GM19324 (cell line): ENCODE results near the gene CAD.
"Not testable (repeated sequence)": the region's sequence is repeated elsewhere in the genome, so short reads cannot be mapped to it uniquely, and the experiment has no call there.

ENCODE experiments used
- ATAC-seq: cut with Tn5 transposase; IDR thresholded peaks from one replicate; pipeline ENCODE4 v1.9.1; 2021; ENCODE audit warnings: mild to moderate bottlenecking, moderate library complexity; ENCODE audit not compliant: unreplicated experiment, low FRiP score

The CAD gene

GRCh38 chr2:27198068-27198467 is 19.1 kb upstream of the CAD start:
- ATAC-seq, result not testable (repeated sequence)

DNA sequence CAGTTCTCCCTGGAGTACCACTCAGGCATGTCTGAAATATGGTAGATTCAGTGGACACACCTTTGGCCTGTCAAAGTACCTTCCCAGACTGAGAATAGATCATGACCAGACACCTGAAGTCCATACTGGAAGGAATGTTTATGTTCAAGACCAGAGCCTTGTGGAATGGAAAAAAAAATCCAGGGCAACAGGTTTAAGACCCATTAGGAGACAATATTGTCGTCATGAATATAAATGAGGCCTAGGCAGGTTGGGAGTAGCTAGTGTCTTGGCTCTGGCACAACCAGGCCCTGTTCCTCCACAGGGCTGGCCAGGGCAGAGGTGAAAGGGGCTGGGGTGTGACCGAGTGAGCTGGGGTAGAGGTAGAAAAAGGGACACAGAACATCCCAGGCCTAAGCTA is 18.5 kb upstream of the CAD start:
- no peak for ATAC-seq

DNA sequence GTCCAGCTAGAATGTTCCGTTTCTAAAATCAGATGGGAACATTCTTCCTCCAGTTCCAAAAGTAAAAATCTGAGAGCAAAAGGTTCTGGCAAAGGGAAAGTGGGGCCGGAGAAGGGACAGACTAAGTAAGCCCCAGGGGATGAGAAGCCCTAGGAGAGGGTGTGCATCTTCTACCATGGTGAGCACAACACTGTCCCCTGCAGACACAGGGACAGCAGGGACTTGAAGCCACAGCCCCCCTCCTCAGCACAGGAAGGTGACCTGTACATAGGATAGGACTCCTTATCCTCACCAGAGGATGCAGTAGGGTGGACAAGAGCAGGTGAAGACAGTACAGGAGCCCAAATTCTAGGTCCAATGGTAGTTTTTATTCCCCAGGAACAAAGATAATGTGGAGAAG is 17.9 kb upstream of the CAD start:
- no peak for ATAC-seq

GRCh38 chr2:27201675-27202074 is 15.5 kb upstream of the CAD start:
- no peak for ATAC-seq

DNA sequence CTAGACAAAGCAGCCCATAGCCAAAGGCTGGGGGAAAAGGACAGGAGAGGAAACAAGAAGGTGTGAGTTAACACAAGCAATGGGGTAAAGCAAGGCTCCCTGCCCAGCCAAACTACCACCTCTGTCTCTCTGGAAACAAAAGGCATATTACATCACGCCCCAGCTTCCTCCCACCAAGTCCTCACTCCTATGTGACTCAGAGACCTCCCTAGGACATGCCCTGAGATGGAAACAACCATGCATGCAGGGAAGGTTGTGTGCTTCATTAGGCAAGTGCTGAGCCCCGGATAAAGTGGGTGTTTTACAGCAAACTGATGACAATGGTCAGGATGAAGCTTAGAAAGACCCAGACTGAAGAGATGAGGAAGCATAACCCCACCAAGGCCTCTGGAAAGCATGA is 14.3 kb upstream of the CAD start:
- ATAC-seq, result no peak

GRCh38 chr2:27203741-27204140 is 13.4 kb upstream of the CAD start:
- ATAC-seq, result no peak

GRCh38 chr2:27204566-27204965 is 12.6 kb upstream of the CAD start:
- no peak for ATAC-seq

DNA sequence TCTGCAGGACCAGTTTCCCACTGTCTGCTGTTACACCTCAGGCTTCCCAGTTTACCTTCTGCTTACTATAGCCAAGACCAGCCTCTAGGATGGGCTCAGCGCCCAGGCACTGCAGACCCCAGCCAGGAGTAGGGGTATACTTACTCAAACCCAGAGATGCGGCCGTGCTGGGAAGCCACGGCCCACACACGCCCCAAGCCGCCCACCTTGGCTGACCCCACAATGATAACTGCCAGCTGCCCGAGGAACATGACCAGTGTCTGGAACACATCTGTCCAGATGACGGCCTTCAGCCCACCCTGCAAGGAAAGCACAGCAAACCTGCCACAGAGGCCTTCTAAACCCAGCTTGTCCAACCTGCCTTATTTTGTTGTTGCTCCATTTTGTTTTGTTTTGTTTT is 12.0 kb upstream of the CAD start:
- no peak for ATAC-seq

DNA sequence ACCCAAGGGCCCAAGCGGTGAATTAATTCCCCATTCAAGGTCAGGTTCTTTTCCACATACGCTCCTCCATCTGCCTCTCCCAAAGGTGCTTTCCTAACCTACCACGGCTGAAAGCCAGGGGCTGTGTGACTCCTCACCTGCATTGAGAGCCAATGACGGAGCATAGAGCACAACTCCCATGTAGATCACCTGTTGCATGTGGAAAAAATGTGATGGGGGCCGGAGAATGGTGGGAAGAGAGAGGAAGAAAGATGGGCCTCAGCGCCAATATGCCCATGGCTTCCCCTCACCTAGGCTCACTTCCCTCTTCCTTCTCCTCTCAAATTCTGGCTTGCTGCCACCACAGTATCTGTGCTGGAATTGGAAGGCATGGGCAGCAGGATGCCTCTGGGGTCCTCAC is 10.8 kb upstream of the CAD start:
- ATAC-seq, result no peak

DNA sequence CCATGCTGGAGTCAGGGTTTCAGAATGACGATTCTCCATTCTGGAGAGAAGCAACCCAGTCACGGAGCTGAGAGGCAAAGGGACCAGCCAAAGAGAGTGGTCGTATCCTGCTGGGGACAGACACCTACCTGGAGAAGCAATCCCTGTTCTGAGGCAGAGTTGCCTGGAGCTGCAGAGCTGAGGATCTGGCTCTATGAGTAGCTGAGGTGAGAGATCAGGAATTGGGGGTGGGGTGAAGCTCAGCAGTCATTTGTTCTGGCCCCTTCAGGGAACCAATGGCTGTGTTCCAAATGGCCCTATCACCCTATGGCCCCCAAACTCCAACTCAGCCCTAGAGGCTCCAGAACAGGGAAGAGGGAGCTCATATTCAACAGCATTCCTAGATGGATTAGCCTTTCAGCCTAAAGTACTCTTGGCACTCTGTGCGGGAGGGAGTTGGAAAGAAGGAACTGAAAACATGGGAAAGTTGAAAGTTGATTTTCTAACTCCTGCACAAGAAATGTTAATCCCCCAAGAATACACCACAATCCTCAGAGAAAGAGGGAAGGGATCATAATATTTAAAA is 8.6 kb upstream of the CAD start:
- no peak for ATAC-seq

DNA sequence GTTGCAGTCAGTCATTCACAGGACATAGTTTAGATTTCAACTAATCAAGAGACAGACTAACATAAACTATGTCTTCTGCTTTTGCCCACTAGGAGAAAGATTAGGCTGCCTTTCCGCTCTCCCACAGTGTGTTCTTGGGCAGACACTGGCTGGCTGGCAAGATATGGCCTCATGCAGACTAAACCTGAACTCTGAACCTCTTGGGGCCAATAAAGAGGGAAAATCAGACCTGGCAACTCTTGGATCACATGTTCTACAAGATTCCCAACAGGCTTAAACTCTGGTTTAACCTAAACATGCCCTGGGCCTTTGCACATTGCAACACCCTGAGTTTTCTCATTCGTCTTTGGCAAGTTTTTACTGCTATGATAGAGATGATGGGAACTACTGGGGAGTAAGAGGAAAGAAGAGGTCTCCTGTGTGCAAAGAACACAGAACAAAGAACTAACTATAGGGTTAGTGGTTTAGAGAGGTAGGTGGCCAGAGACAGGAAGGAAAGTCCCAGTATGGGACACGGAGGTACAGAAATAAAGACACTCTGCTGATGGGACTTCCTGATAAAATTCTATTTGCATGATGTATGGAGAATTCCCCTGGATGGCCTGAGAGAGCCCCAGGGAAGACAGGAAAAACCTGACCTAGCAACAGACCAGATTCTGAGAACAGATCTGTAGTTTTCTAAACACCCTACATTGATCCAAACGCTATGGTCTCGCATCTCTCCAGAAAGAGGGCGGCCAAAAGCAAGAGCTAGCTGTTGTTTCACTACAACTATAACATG is 7.4 kb upstream of the CAD start:
- ATAC-seq, result no peak

GRCh38 chr2:27211241-27211942 is 5.8 kb upstream of the CAD start:
- ATAC-seq, result peak; percentile 6

GRCh38 chr2:27211943-27212625 is 5.1 kb upstream of the CAD start, which contains the start of the genes ATRAID and SLC5A6:
ATRAID (plus strand) TSS chr2:27212041; CDS start chr2:27212369, 328 bp downstream.
SLC5A6 (minus strand) TSS chr2:27212268; CDS start chr2:27207650, 4,618 bp downstream.
- peak; percentile 81 for ATAC-seq

GRCh38 chr2:27212626-27213471 is 4.3 kb upstream of the CAD start:
- ATAC-seq, result peak; percentile 3

- ATAC-seq, result no peak
Observed at GRCh38 chr2:27214941-27215340, 2.2 kb upstream of the CAD start.

GRCh38 chr2:27216416-27217137 is 592 bp upstream of the CAD start:
- no peak for ATAC-seq

GRCh38 chr2:27218614-27219013 is 1.4 kb downstream of the CAD start:
- ATAC-seq, result no peak

DNA sequence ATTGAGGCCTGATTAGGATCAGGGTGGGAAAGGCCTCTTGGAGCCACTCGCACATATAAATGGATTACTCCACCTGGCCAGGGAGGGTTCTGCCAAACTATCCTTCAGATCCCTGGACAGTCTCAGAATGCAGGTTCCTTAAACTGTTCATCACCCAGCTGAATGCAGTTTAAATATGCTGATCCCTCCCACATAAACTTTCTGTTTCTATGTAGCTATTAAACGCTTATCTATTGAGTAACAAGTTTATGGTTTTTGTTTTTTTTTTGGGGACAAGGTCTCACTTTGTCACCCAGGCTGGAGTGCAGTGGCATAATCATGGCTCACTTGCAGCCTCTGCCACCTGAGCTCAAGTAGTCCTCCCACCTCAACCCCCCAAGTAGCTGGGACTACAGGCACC is 1.9 kb downstream of the CAD start:
- no peak for ATAC-seq

DNA sequence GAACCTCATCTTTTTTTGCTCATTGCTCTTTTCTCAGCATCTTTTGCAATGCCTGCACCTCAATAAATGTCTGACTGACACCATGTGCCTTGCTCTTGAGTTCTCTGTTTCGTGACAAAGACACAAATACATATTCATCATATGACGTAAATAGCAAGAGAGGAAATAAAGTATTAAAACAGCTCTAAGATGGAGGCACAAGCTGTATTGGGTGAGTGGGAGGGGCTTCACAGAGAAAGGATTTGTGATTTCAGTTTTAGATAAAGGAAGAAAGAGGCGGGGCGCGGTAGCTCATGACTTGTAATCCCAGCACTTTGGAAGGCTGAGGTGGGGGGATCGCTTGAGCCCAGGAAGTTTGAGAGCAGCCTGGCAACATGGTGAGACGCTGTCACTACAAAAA is 2.9 kb downstream of the CAD start:
- ATAC-seq, result no peak
